Transverse colon (tissue), 4 donors: Measurements from ENCODE around the gene TMEM190. TPM values are rescaled to one million over a fixed set of nuclear protein-coding genes. Genes with fewer than 3 reads are reported as not detected.

ENCODE experiments used
- DNase-seq: peaks from one replicate; pipeline ENCODE4 v3.0.0-alpha.2; 2019
- H3K27ac ChIP-seq, 4 donors: fragments of 200-600 bp; sonication (generic); 2 replicates each; pipeline ENCODE4 v1.5.1; 2016 to 2018; ENCODE audit warnings: inconsistent platforms in 4 of 4
- H3K27me3 ChIP-seq: fragments of 200-600 bp; sonication (generic); 2 replicates; pipeline ENCODE4 v1.5.1; 2017; ENCODE audit warnings: inconsistent platforms
- H3K36me3 ChIP-seq, 4 donors: fragments of 200-600 bp; sonication (generic); 2 replicates each; pipeline ENCODE4 v1.5.1; 2017 to 2019; ENCODE audit warnings: inconsistent platforms in 4 of 4
- H3K4me1 ChIP-seq, 4 donors: fragments of 200-600 bp; sonication (generic); 2 replicates each; pipeline ENCODE4 v1.5.1; 2017 to 2020; ENCODE audit warnings: inconsistent platforms in 4 of 4
- H3K4me3 ChIP-seq, 4 donors: fragments of 200-600 bp; sonication (generic); 1 replicate in 1 of 4; 2 replicates in 3 of 4; pipeline versions ENCODE4 v1.5.1 to v1.6.1; 2017 to 2019; ENCODE audit warnings: inconsistent platforms in 4 of 4
- H3K9me3 ChIP-seq, 2 donors: fragments of 200-600 bp; sonication (generic); 2 replicates each; pipeline ENCODE4 v1.5.1; 2017 to 2019; ENCODE audit warnings: inconsistent platforms in 2 of 2
- EP300 ChIP-seq: sonication (generic); formaldehyde crosslinking; IDR thresholded peaks from one replicate; pipeline ENCODE4 v1.6.1; 2017; ENCODE audit warnings: antibody characterized with exemption, low read depth
- POLR2A ChIP-seq: fragments of 450-650 bp; IDR thresholded peaks from one replicate; pipeline ENCODE4 v1.6.1; 2016; ENCODE audit warnings: antibody characterized with exemption, mild to moderate bottlenecking, moderate library complexity
- POLR2AphosphoS5 ChIP-seq, 3 donors: sonication (generic); formaldehyde crosslinking; IDR thresholded peaks; one replicate each; pipeline ENCODE4 v1.6.1; 2016; ENCODE audit warnings: antibody characterized with exemption in 3 of 3
- WGBS, 2 donors: methylation state at CpG; one replicate each; pipeline ENCODE4 v1.1.5; 2018; ENCODE audit warnings: low coverage in 1 of 2; 5-methylcytosine and 5-hydroxymethylcytosine counted together
- in situ Hi-C, 4 donors: fragments of 200-750 bp; cut with MboI; loops; one replicate each; pipeline versions ENCODE4 v1.15.0 to v1.15.1; 2017; ENCODE audit warnings: low sequenced_read_pairs in 3 of 4, low pct_ligation_motif_present in 1 of 4, low pct_unique_long_range_greater_than_20kb in 1 of 4
- intact Hi-C: fragments of 100-400 bp; cut with DNase I; formaldehyde crosslinking; loops from one replicate; pipeline ENCODE4 v1.15.1; 2023; ENCODE audit warnings: low total_unique reads
- total RNA-seq, 4 donors: library from RNA; depleted of rRNA; stranded (reverse); fragments of >200 nt; gene quantifications; one replicate each; pipeline ENCODE4 v1.1.0, GENCODE V29; 2016
- TF ChIP-seq, protein P1 (sequence below), 5 experiments: fragments of 200-600 bp in 3 of 5; fragments of 450-650 bp in 2 of 5; sonication (generic) in 3 of 5; IDR thresholded peaks; 1 replicate in 2 of 5; 2 replicates in 3 of 5; pipeline ENCODE4 v1.5.1; 2016 to 2017; ENCODE audit warnings: antibody characterized with exemption in 5 of 5, inconsistent platforms in 3 of 5, mild to moderate bottlenecking in 2 of 5, moderate library complexity in 1 of 5

TMEM190 gene
- total RNA-seq, 4 donors from 2014 or later = not detected

DNA sequence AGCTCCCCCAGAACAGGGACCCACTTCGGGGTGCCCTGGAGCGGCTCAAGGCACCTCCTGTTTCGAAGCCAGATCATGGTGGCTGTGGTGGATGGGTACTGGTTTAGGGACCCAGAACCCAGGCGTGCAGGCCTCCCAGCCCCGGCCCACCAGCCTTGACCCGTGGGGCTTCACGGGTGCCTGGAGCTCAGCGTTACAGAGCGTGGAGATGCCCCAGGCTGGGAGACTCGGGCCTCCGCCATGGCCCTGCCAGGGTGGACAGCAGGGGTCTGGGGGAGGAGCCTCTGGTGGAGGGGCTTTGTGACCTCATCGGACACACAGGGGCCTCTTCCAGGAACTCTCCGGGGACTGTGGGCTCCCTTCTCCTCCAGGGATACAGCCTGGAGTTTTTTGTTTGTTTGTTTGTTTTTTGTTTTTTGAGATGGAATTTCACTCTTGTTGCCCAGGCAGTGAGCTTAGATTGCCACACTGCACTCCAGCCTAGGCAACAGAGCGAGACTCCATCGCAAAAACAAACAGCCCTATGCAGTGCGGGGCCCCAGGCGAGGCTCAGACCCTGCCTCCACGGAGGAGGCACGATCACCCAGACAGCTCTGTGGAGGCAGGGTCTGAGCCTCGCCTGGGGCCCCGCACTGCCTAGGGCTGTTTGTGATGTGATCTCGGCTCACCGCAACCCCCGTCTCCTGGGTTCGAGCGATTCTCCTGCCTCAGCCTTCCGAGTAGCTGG lies 13.5 kb upstream of the TMEM190 start, which contains the start of gene GARIN5B:
GARIN5B (minus strand) TSS at position 271 of the 727 bp plus-strand sequence; CDS start at position 77, 194 bp downstream.
- 86% methylated on average over 19 of the region's 27 CpGs; no CpG with 5 or more reads in 1 of the 2 donors for WGBS, 2 donors
- intact Hi-C loops = no loop called here

GRCh38 chr19:55365245-55365644 lies 11.4 kb upstream of the TMEM190 start:
- in situ Hi-C loops (no loop called here), intact Hi-C loops (no loop called here)
- Histone ChIP-seq H3K27me3 (peaks cover 32% of the 10 kb centered on the region), H3K36me3 (no peaks in the 10 kb centered on the region), H3K4me1 (peaks cover 3 to 14% (median 12%) of the 10 kb centered on the region in 4 donors), H3K9me3 (no peaks in the 10 kb centered on the region), H3K4me3 (no peak overlapping the region), H3K27ac (no peak overlapping the region)
- TF ChIP-seq, protein P1, sequence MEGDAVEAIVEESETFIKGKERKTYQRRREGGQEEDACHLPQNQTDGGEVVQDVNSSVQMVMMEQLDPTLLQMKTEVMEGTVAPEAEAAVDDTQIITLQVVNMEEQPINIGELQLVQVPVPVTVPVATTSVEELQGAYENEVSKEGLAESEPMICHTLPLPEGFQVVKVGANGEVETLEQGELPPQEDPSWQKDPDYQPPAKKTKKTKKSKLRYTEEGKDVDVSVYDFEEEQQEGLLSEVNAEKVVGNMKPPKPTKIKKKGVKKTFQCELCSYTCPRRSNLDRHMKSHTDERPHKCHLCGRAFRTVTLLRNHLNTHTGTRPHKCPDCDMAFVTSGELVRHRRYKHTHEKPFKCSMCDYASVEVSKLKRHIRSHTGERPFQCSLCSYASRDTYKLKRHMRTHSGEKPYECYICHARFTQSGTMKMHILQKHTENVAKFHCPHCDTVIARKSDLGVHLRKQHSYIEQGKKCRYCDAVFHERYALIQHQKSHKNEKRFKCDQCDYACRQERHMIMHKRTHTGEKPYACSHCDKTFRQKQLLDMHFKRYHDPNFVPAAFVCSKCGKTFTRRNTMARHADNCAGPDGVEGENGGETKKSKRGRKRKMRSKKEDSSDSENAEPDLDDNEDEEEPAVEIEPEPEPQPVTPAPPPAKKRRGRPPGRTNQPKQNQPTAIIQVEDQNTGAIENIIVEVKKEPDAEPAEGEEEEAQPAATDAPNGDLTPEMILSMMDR (IDR thresholded peaks at IDR 0.05) = no peak
- no peak for TF ChIP-seq POLR2AphosphoS5 (IDR thresholded peaks at IDR 0.05)
- TF ChIP-seq POLR2A = no peak
- TF ChIP-seq EP300 = no peak
- DNase-seq = no peak
- WGBS, 2 donors = 63 to 81% methylated on average over 2 to 8 of the region's 8 CpGs

More for the DNA sequence above, 13.5 kb upstream of the TMEM190 start, which contains the start of gene GARIN5B:
- H3K27ac ChIP-seq = no peak within 1 kb of the TSS
- no peaks in the 10 kb centered on the region for H3K36me3 ChIP-seq
- no peak within 1 kb of the TSS for H3K4me3 ChIP-seq
- peaks cover 12% of the 10 kb centered on the region for H3K27me3 ChIP-seq
- no peak for DNase-seq
- TF ChIP-seq EP300 (no peak), POLR2A (no peak), POLR2AphosphoS5 (IDR thresholded peaks at IDR 0.05) (no peak)
- TF ChIP-seq, protein P1 (IDR thresholded peaks at IDR 0.05) = no peak
- no peaks in the 10 kb centered on the region for H3K9me3 ChIP-seq
- in situ Hi-C loops = no loop called here
- H3K4me1 ChIP-seq = no peaks in the 10 kb centered on the region

DNA sequence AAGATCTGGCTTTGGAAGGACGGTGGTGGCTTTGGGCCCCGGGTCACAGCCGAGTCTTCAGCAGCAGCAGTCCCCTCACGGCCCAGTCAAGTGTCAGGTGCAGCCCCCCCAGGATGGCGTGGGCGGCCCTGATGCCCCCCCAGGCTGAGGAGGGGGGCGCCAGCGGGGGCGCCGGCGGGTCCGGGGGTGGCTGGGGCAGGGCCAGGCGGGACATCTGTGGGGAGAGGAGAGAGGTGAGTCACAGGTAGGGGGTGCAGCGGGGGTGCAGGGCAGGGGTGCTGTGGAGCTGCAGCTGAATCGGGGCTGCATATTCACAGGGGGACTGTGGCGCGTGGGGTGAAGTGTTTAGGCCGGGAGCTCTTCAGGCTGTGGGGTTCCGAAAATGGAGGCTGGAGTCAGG lies 10.7 kb upstream of the TMEM190 start:
- 76 to 80% methylated on average over 7 to 16 of the region's 19 CpGs for WGBS, 2 donors
- peaks cover 39% of the 10 kb centered on the region for H3K27me3 ChIP-seq
- no peak overlapping the region for H3K27ac ChIP-seq
- no peaks in the 10 kb centered on the region for H3K36me3 ChIP-seq
- in situ Hi-C loops = no loop called here
- DNase-seq = no peak
- H3K9me3 ChIP-seq = no peaks in the 10 kb centered on the region
- no peak overlapping the region for H3K4me3 ChIP-seq
- H3K4me1 ChIP-seq = peaks cover 3 to 17% (median 14%) of the 10 kb centered on the region in 4 donors
- intact Hi-C loops = no loop called here
- TF ChIP-seq POLR2A (no peak), POLR2AphosphoS5 (IDR thresholded peaks at IDR 0.05) (no peak), EP300 (no peak)
- TF ChIP-seq, protein P1 (IDR thresholded peaks at IDR 0.05) = no peak

DNA sequence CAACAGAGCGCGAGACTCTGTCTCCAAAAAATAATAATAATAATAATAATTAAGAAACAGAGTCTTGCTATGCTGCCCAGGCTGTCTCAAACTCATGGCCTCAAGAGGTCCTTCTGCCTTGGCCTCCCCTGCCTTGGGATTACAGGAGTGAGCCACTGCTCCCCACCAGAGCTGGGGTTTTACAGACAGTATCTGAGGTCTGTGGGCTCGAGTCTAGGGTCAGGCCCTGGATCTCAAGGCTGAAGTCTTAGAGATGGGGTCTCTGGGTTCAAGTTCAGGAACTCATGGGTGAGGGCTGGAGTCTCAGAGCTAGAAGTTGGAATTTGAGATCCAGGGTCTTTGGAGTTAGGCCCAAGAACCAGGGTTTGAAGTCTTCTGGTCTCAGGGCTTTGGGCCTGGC lies 9.8 kb upstream of the TMEM190 start:
- TF ChIP-seq, protein P1 (IDR thresholded peaks at IDR 0.05) = no peak
- TF ChIP-seq POLR2AphosphoS5 (IDR thresholded peaks at IDR 0.05) = no peak
- no peak for TF ChIP-seq EP300
- no peak for TF ChIP-seq POLR2A
- Histone ChIP-seq H3K4me1 (peaks cover 3 to 17% (median 14%) of the 10 kb centered on the region in 4 donors), H3K36me3 (no peaks in the 10 kb centered on the region), H3K27ac (no peak overlapping the region), H3K27me3 (peaks cover 48% of the 10 kb centered on the region), H3K4me3 (no peak overlapping the region), H3K9me3 (no peaks in the 10 kb centered on the region)
- DNase-seq = no peak
- 90% methylated on average over 3 of the region's 3 CpGs; no CpG with 5 or more reads in 1 of the 2 donors for WGBS, 2 donors
- intact Hi-C loops (no loop called here), in situ Hi-C loops (no loop called here)
